GM19467 (cell line): ENCODE data around the gene MYBPHL.
"Not testable (repeated sequence)": the region's sequence is repeated elsewhere in the genome, so short reads cannot be mapped to it uniquely, and the experiment has no call there.

Experiments used
- ATAC-seq: cut with Tn5 transposase; IDR thresholded peaks from one replicate; pipeline ENCODE4 v1.9.1; 2021; ENCODE audit warnings: mild to moderate bottlenecking, moderate library complexity; ENCODE audit not compliant: unreplicated experiment

Gene MYBPHL

GRCh38 chr1:109307274-109308021 is 637 bp upstream of the MYBPHL start:
- no peak for ATAC-seq

- ATAC-seq, result not testable (repeated sequence)
Measured at GRCh38 chr1:109305991-109306390, 820 bp downstream of the MYBPHL start.

- no peak for ATAC-seq
Measured at GRCh38 chr1:109304226-109304920, 2.4 kb downstream of the MYBPHL start.

GRCh38 chr1:109301874-109302273 is 4.9 kb downstream of the MYBPHL start:
- ATAC-seq, result no peak

GRCh38 chr1:109300650-109301151 is 6.1 kb downstream of the MYBPHL start:
- no peak for ATAC-seq

GRCh38 chr1:109299558-109300343 is 7.1 kb downstream of the MYBPHL start:
- no peak for ATAC-seq

DNA sequence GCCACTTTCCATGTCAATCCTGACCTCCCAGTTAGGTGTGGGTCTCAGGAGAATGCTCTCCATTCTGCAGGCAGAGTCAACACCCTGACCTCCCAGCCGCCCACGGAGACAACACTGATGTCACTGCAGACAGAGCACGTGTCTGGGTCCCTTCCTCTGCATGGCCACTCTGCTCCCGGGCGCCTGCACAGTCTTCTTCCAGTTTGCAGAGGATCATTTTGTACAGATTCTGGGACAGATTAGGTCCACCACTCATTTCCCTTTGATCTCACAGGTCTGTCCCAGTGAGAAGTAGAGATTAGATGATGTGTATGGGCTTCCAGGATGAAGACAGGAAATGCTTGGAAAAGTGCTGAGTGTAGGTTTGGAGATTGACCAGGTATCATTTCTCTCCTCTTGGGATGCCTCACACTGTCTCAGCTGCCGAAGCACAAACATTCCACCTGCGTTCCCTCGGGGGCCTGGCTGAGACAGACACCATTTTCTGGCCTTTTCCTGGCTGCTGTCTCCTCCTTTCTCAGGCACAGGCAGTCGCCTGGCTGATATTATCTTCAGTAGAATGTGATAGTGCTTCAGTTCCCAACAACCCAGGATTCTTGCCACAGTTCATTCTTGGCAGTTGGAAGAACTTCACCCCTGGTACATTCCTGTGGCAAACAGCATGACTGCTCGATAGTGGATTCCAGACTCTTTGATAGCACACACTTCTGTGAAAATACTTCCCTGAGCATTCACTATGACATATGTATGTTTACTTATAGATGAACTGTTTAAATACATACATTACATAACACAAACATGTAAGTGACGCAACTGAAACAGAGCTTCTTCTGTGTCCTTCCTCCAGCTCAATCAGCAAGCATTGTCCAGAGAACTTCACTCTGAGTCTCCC is 7.9 kb downstream of the MYBPHL start:
- no peak for ATAC-seq

DNA sequence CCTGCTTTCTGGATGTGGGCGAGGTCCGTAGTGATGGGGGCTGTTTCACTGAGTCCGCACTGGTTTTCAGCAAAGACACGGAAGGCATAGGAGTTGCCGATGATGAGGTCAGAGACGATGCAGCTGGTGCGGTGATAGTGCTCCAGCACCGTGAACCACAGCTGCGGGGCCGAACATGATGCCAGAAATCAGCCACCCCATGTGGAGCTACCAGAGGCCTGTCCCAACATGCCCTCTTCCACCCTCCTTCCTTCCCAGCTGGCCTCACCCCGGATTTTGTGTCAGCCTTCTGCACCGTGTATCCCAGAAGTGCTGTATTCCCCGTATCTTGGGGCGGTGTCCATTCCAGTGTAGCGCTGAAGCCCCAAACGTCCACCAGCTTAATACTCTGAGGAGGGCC is 10.0 kb downstream of the MYBPHL start:
- no peak for ATAC-seq

- no peak for ATAC-seq
Measured at GRCh38 chr1:109295712-109296415, 10.9 kb downstream of the MYBPHL start.

- no peak for ATAC-seq
Measured at GRCh38 chr1:109294481-109294880, 12.3 kb downstream of the MYBPHL start.

DNA sequence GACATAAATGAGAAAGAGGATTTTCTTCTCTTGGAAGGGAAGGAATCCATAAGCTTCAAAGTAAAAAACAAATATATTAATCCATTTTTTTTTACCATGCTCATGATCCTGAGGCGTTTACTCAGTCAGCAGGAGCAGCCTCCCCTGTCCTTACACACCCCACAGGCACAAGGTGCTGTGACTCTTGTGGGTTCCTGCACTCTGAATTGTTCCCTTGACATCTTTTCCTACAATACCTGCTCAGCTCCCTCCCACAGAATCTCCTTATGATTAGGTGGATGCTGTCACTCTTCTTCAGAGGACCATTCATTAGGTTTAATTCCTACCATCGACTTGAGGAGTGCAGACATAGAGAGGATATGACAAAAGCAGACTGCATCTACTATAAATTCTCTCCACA is 13.8 kb downstream of the MYBPHL start:
- no peak for ATAC-seq

DNA sequence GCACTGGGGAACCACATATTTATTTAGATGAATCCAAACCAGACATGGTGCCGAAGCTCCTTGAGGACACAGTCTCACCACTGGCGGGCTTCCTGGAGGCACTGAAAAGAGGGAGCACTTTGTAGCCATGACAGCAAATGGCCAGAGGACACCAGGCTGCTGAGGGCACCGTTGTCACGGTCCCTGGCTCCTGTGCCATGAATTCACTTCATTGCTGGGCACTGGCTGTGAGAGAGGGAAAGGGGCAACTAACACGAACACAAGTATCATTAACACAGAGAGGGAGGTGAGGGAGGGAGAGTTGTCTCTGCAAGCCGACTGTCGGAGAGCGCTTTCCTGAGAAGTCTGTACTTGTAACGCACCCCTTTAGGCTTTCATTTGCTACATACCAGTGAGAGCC is 14.4 kb downstream of the MYBPHL start:
- no peak for ATAC-seq

- ATAC-seq, result no peak
Measured at GRCh38 chr1:109290998-109291397, 15.8 kb downstream of the MYBPHL start.

GRCh38 chr1:109290137-109290536 is 16.7 kb downstream of the MYBPHL start:
- ATAC-seq, result no peak

GRCh38 chr1:109286762-109287161 is 20.0 kb downstream of the MYBPHL start:
- not testable (repeated sequence) for ATAC-seq

DNA sequence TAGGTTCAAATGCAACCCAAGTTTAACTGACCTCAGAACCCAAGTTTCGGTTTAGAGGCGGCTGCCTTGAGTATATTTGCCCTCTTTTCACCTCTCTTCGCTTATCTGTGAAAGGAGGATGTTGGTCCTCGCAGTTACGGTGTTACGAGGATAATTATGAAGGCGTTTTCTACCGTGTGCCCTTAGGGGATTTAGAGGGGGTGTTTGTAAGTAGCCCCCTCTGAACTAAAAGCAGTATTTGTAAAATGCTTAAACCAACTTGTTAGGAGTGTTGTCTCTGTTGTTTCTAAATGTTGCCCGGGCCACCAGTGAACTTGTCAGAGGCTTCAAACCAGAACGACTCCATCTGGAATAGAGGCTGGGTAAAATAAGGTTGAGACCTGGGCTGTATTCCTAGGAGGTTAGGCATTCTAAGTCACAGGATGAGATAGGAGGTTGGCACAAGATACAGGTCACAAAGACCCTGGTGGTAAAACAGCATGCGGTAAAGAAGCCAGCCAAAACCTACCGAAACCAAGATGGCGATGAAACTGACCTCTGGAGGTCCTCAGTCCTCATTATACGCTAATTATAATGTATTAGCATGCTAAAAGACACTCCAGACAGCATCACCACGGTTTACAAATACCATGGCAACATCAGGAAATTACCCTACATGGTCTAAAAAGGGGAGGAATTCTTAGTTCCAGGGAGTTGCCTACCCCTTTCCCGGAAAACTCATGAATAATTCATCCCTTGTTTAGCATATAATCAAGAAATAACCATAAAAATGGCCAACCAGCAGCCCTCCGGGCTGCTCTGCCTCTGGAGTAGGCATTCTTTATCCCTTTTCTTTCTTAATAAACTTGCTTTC is 22.8 kb downstream of the MYBPHL start:
- ATAC-seq, result no peak

DNA sequence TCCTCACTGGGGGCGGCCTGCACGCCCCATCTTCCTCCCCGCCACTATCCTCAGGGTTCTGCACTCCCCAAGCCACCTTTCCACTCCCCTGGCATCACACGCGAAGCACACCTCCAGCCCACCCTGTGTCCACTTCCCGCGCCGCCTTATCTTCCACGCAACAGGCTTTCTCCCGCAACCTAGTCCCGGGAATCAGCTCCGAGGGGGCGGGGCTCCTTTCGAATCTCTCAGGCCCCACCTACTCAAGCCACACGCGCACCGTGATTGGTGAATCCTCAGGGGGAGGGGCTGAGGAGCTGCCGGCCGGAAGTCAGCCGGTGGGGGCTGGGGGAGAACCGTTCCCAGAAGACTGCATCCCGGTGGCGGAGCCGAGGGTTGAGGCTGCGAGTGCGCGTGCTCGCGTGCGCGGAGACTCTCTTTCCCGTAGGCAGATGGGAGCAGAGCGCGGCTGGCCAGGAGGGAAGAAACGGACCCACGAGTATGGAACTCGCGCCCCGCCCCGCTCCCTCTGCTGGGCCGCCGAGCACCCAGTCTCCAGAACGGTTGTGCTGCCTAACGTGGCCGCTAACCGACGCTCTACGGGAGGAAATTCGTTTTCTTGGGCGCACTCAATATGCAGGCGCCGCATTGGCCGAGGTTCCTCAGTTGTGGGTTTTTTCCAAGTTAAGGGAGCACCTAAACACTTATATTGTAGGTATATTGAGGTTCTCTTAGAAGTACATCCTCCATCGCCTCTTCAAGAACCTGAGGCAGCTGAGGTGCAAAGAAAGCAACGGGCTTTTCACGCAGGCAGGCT is 23.7 kb downstream of the MYBPHL start, which contains the start of gene PSRC1:
TSS of gene PSRC1 (minus strand) at position 194 of the 796 bp plus-strand sequence.
- peak; percentile 92 for ATAC-seq

GRCh38 chr1:109282497-109282951 is 24.3 kb downstream of the MYBPHL start:
- ATAC-seq, result no peak
